Suppressor macrophage treated with lipopolysaccharide for 1 hour (primary cell): ENCODE data around the gene CPSF4.
A peak's percentile ranks its signal among the peaks of the same experiment; 100 is the strongest.

ENCODE experiments used
- DNase-seq, 3 donors: peaks; one replicate each; pipeline ENCODE4 v3.0.0-alpha.2; 2020 to 2022

Gene CPSF4

GRCh38 chr7:99449326-99449725, 10.6 kb downstream of the CPSF4 start:
- DNase-seq, result no peak

- DNase-seq, result no peak
Observed at GRCh38 chr7:99451936-99452335, 13.2 kb downstream of the CPSF4 start.

DNA sequence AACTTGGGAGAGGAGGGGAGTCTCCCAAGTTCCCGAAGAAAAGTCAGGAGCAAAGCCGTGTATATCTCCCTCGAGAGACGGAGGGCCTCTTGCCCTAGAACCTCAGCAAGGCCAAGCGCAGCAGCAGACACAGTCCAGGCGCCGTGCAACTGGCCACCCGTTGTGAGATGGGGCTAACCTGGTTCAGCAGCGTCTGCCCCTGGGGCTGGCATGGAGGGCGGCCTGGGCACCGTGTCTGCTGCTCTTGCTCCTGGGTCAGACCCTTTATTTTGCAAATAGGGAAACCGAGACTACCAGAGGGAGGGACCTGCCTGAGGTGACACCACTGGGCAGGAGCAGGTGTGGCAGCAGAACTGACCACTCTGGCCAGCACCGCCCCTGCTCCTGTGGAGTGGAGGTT, 13.8 kb downstream of the CPSF4 start:
- no peak for DNase-seq

GRCh38 chr7:99453105-99453504, 14.4 kb downstream of the CPSF4 start:
- DNase-seq, result no peak

DNA sequence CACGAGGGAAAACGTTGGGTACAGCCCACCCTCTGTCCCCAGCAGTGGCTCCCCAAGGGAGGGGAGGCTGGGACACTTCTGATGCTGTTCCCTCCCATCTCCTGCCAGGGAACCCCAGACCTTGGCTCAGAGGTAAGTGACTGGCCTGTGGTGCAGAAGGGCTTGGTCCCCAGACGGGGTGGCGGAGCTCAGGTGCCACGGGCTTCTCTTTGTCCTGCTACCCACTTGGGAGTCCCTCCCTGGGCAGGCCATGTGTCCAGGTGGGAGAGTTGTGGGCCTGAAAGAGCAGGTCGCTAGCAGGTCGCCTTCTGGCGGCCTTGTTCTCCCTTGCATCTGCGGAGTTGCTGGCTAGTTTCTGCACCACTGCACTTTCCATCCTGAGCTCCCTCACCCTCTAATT, 17.1 kb downstream of the CPSF4 start:
- DNase-seq, result no peak

DNA sequence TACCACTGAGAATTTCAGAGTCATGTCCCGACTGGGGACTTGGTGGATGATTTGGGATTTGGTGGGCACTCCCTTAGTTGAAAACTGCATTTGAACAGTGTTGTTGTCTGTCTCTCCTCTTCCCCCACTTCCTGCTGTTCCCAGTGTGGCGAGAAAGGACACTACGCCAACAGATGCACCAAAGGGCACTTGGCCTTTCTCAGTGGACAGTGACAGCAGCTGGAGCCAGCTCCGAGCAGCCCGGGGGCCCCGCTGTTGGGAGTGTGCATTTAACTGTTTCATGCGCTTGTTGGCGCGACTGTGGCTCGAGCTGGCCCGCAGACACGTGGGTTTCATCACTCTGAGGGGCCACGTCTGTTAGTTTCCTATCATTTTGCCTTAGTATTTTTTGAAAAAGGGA, 17.5 kb downstream of the CPSF4 start:
- DNase-seq, result no peak

DNA sequence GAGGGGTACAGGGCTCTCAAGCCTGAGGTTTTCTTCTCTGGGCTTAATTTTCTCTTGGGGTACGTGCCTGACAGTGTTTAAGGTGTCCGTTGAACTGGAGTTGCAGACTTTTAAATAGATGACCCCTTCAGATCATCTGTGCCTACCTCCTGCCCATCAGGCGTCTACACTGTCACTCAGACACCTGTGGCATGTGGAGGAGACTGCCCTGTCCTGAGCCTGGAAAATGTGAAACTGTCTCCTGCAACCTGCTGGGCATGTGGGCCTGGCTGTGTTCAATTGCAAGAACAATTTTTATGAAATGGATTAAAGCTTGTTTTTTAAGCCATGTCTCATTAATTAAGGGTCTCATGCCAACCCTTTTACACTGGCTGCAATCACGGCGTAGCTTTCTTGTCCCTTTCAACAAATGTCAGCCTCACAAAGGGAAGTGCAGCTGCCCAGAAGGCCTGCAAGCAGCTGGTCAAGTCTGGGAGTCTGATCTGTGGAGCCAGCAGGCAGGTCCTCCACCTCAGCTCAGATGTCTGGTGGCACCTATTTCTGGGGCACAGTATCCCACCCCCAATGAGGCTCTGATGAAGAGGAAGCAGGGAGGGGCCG, 18.4 kb downstream of the CPSF4 start:
- no peak for DNase-seq

- no peak for DNase-seq
Observed at GRCh38 chr7:99457650-99458493, 19.1 kb downstream of the CPSF4 start.

- DNase-seq, result peak; percentile 27 to 39 (median 34)
Observed at GRCh38 chr7:99459087-99459486, 20.3 kb downstream of the CPSF4 start.

GRCh38 chr7:99460651-99461050, 21.9 kb downstream of the CPSF4 start:
- DNase-seq, result no peak

GRCh38 chr7:99461221-99461620, 22.5 kb downstream of the CPSF4 start:
- no peak for DNase-seq

DNA sequence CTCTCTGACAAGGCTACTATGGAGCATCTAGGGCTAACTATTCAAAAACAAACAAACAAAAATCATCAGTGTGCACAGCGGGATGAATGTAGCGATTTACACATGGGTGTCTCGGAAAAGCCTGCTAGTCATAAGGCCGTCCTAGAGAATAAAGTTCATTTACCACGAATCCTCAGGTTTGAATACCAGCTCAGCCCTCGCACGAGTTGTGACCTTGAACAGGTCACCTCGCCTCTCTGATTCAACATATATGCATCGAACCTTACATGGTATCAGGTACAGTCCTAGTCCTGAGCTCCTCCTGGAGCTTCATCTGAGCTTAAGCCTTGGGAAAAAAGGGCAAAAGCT, 26.7 kb downstream of the CPSF4 start:
- DNase-seq, result no peak

DNA sequence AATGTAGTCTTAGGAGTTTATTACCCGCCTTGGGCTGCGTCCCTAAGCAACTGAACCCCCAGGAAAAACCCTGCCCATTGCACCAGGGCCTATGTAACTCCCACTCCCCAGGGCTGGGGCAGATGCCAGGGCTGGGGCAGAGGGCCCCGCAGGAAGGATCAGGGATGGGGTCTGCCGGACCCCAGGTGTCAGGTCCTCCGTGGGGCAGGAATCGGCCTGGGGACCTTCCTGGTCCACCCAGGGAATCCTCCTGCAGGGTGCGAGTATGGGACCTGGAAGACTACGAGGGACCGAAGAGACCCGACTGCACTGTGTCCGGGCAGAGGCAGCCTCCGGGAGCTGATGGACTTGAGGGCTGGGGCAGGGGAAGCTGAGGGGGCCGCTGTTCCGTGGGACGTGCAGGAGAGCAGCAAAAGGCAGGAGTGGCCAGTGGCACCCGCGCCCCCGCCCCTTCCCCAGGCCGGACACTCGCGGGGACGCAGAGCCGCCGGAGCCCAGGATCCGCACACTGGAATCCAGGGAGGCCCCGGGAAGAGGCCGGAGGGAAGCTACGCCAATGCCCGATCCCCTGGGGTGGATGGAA, 29.7 kb downstream of the CPSF4 start:
- DNase-seq, result no peak

- no peak for DNase-seq
Observed at GRCh38 chr7:99469381-99470065, 30.8 kb downstream of the CPSF4 start.

GRCh38 chr7:99472561-99473314, 34.0 kb downstream of the CPSF4 start, which contains the start of gene ZNF789:
TSS of gene ZNF789 (plus strand) at chr7:99472890. CDS start at chr7:99476457, 3,567 bp downstream.
- peak; percentile 98 to 99 (median 98) for DNase-seq

- peak; percentile 70 to 87 (median 74) for DNase-seq
Observed at GRCh38 chr7:99473315-99473596, 34.5 kb downstream of the CPSF4 start.

- no peak for DNase-seq
Observed at GRCh38 chr7:99476107-99476506, 37.4 kb downstream of the CPSF4 start.

DNA sequence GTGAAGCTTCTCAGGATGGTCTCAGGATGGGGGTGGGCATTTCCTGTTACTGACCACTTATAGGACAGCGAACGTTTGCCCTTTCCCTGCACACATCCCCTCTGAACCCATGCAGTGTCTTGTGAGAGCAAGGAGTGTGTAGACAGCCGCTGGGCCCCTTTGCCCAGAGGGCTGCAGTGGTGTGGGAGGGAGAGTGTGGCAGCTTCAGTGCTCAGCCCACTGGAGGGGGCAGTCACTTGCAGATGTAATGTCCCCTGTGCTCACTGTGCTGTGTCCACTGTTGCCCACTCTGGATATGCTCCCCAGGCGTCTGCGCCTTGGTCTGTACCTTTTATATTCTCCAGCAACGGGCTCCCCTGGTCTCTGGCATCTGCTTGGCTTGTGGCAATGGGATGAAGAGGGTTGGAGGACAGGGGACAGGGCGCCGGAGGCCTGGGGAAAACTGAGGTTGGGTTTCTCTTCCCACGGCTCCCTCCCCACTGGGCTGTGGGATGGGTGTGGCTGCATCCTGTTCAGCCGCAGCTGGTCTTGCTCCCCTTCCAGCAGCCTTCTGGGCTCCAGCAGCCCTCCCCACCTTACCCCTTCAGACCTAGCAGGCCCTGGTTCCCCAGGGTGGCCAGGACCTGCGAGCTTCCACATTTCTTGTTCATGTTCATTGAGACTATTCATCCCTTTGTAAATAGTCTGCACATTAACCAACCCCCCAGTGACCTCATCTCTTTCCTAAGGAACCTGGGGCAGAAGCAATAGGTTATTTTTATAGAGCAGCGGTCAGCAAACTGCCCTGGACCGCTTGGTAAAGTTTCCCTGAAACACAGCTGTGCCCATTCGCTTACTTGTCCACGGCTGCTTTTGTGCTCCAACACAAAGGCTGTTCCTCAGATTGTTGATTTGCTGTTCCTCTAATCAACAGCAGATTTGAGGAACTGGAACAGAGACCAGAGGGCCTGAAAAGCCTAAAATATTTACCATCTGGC, 40.0 kb downstream of the CPSF4 start:
- peak in 2 of 3 donors; percentile 15 to 21 for DNase-seq

DNA sequence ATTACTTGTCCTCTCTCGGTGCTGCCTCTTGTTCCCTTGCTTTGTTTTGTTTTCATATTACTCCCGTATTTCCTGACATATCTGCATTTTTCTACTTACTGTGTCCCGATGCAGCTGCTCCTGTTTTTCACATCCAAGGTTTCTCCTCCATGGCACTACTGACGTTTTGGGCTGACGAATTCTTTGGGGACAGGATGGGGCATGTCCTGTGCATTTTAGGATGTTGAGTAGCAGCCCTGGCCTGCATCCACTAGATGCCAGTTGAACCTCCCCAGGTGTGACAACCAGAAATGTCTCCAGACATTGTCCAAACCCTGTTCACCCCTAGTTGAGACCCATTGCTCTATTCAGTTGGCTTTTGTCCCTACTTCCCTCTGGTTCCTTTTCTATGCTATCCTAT, 46.4 kb downstream of the CPSF4 start:
- DNase-seq, result no peak

- no peak for DNase-seq
Observed at GRCh38 chr7:99489235-99489634, 50.5 kb downstream of the CPSF4 start.

DNA sequence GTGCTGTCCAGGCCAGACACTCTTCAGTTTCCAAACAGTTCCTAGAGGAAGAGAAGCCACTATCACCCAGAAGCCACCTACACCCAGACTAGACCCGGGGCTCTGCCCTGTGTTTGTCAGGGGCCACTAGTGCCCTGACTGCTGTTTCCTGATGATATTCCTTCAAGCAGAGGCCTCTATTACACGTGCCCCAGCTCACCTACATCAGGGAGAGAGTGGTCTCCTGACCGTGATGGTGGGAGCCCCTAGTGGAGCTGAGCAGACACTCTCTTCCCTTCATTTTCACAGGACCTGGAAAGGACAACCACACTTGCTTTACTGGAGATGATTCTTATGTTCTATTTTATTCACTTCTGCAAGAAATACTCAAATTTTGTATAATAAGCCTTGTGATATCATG, 52.1 kb downstream of the CPSF4 start:
- DNase-seq, result no peak

DNA sequence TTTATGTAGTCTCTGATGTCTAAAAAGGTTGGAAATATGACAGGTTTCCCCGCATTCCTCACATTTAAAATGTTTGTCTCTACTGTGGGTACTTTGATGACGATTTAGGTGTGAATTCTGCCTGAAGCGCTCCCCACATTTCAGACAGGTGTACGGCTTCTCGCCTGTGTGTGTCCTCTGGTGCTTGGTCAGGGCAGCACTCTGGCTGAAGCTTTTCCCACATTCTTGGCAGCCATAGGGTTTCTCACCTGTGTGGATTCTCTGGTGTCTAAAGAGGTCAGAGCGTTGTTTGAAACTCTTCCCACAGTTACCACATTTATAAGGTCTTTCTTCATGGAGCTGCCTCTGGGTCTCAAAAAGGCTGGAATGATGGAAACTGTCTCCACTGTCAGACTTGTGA, 55.1 kb downstream of the CPSF4 start:
- no peak for DNase-seq
